HG02763 (cell line): ENCODE results near the gene IGFLR1.

Experiments
- ATAC-seq: cut with Tn5 transposase; IDR thresholded peaks from one replicate; pipeline ENCODE4 v1.9.1; 2021; ENCODE audit warnings: mild to moderate bottlenecking, moderate library complexity; ENCODE audit not compliant: unreplicated experiment

Gene IGFLR1

DNA sequence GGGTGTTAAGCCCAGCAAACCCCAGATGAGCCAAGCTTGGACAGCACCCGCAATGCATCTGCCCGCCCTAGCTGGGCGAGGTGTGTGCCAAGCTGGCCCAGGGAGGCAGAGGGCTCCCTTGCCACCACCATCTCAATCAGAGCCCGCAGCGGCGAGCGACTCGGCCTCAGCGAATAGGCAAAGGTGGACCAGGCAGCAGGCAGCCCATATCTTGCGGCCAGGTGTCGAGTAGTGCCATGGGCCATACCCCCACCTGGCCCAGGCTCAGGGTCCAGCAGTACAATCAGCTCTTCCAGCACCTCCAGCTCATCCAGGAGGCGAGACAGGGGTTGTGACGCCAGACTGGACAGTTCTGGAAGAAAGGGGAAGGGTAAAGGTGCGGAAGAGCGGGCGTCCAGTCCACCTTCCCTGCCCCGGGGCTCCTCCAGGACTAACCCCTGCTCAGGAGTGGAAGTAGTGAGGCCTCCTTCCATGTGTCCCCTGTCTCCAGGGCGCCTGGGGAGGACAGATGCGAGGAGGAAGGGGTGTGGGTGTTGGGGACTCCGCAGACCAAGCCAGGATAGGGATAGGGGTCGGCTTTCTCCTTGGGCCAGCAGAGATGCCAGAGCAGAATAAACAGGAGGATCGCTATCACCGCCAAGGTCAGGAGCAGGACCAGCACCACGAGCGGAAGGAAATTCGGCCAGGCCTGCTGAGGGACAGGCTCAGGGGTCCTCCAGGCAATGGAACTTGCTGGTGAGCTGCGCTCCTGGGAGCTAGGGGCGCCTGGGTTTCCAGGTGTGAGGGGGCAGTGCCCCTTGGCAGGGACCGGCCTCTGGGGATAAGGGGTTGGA lies 2.8 kb downstream of the IGFLR1 start:
- ATAC-seq, result no peak

DNA sequence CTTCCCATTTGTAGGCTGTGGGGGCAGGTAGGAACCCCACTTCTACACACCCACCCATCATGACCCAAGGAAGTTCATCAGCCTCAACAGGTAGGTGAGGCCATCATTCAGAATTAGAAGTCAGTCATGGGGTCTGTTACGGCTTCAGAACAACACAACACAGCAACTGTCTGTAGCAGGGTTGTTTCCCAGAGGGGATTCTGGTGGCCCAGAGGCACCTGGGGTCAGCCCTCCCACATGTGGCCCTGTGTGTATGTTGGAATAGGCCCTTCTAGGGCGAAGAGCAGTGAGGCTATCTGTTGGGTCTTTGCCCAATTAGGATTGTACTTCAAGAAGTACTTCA lies 3.4 kb downstream of the IGFLR1 start:
- no peak for ATAC-seq

DNA sequence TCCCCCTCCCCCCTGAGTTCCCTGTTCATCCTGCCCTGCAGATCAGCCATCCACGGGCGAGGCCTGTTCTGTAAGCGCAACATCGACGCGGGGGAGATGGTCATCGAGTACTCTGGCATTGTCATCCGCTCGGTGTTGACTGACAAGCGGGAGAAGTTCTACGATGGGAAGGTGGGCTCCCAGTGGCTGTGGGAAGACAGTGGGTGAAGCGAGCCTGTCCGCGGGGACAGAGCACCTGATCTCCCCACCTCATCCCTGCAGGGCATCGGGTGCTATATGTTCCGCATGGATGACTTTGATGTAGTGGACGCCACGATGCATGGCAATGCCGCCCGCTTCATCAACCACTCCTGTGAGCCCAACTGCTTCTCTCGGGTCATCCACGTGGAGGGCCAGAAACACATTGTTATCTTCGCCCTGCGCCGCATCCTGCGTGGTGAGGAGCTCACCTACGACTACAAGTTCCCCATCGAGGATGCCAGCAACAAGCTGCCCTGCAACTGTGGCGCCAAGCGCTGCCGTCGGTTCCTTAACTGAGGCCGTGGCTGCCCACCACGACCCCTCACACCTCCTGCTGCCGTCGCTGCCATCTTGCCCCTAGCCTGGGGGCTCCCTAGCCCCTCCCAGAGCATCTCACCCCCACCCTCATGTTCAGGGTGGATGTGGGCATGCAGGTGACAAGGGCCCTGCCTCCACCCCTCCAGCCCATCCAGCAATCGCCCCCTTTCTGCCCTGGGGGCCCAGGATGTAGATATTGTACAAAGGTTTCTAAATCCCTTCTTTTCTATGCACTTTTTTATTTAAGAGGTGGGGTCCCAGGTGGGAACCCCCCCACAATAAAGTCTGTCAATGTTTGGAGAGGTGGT lies 4.0 kb downstream of the IGFLR1 start:
- ATAC-seq, result no peak

DNA sequence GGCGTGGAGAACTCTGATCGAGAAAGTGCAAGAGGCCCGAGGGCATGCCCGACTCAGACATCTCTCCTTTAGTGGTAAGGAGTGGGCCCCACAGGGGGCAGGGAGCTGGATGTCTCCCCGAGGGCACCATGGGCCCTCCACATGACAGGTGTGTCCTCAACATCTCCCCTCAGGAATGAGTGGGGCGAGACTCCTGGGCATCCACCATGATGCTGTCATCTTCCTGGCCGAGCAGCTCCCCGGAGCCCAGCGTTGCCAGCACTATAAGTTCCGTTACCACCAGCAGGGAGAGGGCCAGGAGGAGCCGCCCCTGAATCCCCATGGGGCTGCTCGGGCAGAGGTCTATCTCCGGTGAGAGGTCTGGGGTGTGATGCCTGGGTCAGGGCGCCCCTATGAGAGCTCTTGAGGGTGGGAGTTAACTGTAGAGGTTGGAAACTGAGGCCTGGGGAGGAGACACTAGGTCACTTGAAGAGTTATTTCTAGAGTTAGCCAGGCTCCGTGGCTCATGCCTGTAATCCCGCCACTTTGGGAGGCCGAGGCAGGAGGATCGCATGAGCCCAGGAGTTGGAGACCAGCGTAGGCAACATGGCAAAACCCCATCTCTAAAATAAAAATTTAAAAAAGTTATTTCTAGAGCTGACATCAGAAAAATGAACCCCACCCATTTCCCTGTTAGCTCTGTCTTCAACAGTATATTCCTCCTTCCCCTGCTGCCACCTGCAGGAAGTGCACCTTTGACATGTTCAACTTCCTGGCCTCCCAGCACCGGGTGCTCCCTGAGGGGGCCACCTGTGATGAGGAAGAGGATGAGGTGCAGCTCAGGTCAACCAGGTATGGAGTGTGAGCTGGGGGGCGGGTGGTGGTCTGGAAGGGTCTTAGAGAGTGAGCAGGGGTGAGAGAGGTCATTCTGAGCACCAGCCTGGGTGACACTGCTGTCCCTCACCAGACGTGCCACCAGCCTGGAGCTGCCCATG lies 5.1 kb downstream of the IGFLR1 start:
- ATAC-seq, result no peak

DNA sequence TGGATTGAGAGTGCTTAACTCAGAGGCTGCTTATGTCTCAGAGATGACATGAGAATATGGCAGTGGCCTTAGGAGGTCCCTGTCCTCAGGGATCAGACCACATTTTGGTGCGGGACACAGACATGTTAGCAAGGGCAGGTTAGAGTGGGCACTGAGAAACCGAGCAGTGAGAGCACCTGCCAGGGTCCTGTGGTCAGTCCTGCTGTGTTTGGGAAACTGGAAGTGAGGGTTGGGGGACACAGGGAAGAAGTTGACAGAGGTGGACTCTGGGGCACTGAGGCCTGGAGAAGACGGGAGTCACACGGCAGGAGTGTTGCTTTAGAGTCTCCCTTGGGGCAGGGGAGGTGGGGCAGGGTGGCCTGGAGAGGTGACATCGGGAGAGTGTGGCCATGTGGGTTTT lies 7.4 kb downstream of the IGFLR1 start:
- no peak for ATAC-seq

DNA sequence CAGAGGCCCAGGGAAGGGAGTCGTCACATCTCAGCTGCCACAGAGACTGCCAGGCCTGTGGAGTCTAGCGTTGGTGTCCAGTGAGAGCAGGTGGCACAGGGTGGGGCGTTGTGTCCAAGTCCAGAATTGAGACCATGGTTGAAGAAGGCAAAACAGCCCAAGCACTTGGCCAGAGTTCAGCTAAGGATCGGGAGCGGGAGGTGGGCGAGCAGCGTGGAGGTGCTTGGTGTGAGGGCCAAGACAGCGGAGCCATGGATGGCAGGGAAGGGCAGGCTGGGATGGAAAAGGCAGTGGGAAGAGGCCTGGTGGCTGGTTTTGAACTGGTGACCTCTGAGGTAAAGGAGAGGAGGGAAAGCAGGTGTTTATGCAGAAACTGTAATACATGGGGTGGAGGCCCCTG lies 8.0 kb downstream of the IGFLR1 start:
- ATAC-seq, result no peak

DNA sequence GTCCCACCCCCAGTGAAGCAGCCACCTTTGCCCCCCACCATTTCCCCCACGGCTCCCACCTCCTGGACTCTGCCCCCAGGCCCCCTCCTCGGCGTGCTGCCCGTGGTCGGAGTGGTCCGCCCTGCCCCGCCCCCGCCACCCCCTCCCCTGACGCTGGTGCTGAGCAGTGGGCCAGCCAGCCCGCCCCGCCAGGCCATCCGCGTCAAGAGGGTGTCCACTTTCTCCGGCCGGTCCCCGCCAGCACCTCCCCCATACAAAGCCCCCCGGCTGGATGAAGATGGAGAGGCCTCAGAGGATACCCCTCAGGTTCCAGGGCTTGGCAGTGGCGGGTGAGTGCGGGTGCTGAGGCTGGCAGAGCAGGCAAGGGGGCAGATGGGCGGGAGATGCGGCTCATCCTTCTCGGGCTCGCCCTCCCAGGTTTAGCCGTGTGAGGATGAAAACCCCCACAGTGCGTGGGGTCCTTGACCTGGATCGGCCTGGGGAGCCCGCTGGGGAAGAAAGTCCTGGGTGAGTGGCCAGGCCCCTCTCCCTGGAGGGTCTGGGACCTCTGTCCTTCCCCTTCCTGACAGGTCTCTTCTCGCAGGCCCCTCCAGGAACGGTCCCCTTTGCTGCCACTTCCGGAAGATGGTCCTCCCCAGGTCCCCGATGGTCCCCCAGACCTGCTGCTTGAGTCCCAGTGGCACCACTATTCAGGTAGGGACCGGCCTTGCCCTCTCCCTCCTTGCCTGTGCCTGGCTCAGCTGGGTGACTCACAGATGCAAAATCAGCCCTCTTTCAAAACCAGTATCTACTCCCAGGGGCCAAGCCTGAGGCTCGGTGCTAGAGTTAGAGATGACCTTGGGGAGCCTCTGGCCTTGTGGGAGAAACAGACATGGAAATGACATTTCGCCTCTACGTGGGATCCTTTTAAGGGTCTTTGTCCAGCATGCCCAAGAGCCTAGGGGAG lies 8.8 kb downstream of the IGFLR1 start:
- no peak for ATAC-seq

DNA sequence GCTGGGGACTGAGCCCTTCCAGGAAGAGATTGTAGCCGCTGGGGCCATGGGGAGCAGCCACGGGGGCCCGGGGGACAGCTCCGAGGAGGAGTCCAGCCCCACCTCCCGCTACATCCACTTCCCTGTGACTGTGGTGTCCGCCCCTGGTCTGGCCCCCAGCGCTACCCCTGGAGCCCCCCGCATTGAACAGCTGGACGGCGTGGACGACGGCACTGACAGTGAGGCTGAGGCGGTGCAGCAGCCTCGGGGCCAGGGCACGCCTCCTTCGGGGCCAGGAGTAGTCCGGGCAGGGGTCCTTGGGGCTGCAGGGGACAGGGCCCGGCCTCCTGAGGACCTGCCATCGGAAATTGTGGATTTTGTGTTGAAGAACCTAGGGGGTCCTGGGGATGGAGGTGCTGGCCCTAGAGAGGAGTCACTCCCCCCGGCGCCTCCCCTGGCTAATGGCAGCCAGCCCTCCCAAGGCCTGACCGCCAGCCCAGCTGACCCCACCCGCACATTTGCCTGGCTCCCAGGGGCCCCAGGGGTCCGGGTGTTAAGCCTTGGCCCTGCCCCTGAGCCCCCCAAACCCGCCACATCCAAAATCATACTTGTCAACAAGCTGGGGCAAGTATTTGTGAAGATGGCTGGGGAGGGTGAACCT lies 9.6 kb downstream of the IGFLR1 start:
- ATAC-seq, result no peak

DNA sequence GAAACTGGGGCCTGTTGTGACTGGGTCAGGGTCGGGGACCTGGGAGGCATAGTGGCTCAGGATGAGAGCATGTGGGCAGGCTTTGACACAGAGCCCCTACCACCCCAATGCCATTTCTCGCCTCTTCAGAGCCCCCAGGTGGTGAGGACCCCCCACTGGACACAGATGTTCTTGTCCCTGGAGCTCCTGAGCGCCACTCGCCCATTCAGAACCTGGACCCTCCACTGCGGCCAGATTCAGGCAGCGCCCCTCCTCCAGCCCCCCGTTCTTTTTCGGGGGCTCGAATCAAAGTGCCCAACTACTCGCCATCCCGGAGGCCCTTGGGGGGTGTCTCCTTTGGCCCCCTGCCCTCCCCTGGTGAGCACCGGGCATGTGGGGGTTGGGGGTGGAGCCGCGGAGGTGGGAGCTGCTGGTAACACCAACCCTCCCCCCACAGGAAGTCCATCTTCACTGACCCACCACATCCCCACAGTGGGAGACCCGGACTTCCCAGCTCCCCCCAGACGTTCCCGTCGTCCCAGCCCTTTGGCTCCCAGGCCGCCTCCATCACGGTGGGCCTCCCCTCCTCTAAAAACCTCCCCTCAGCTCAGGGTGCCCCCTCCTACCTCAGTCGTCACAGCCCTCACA lies 10.4 kb downstream of the IGFLR1 start:
- no peak for ATAC-seq

DNA sequence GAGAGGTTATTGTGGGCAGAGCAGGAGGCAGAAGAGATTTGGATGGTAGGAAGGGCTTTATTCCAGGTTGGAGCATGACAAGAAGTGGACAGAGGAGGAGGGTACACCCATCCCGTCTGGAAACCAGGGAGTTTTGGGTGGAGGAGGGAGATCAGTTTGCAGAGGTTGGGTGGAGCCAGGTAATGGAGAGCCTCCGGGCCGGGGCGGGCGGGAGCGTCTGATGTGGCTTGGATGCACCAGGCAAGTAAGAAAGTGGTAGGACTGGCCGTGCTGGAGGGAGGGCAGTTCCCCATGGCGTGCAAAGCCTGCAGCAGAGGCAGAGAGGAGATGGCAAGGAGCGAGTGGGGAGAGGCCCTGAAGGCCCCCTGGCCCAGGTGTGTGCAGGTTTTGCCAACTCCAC lies 10.9 kb downstream of the IGFLR1 start:
- ATAC-seq, result no peak

DNA sequence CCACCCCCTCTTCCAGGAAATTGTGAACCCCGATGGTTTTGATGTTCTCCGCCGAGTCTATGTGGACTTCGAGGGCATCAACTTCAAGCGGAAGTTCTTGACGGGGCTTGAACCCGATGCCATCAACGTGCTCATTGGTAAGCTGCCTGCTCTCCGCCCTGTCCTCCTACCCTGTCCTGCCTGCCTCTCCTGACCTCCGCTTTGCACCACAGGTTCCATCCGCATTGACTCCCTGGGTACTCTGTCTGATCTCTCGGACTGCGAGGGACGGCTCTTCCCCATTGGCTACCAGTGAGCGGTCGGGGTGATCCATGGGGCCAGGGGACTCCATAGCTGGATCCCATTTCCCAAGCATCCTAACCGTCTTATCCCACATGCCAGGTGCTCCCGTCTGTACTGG lies 11.9 kb downstream of the IGFLR1 start:
- no peak for ATAC-seq

DNA sequence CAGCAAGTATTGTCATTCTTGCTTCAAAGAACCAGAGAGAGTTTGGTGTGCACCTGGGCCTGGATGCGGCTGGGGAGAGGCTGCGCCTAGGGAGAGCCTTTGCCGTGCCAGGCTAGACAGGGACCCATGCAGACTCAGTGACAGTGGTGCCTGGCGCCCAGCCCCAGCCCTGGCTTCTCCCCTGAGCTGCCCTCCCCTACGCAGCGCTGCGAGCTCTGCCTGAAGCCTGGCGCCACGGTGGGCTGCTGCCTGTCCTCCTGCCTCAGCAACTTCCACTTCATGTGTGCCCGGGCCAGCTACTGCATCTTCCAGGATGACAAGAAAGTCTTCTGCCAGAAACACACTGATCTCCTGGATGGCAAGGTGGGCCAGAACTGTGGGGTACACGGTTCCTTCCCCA lies 12.5 kb downstream of the IGFLR1 start:
- no peak for ATAC-seq

DNA sequence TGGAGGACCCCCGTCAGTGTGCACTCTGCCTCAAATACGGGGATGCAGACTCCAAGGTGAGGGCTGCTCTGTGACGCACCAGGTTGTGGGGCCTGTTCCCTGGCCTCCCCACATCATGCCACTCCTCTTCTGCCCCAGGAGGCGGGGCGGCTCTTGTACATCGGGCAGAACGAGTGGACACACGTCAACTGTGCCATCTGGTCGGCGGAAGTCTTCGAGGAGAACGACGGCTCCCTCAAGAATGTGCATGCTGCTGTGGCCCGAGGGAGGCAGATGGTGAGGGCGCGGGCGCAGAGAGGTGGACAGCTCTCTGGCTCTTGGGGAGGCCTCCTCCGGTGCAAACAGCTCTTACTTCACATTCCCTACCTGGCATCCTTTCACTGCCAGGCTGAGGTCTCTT lies 13.2 kb downstream of the IGFLR1 start:
- no peak for ATAC-seq

DNA sequence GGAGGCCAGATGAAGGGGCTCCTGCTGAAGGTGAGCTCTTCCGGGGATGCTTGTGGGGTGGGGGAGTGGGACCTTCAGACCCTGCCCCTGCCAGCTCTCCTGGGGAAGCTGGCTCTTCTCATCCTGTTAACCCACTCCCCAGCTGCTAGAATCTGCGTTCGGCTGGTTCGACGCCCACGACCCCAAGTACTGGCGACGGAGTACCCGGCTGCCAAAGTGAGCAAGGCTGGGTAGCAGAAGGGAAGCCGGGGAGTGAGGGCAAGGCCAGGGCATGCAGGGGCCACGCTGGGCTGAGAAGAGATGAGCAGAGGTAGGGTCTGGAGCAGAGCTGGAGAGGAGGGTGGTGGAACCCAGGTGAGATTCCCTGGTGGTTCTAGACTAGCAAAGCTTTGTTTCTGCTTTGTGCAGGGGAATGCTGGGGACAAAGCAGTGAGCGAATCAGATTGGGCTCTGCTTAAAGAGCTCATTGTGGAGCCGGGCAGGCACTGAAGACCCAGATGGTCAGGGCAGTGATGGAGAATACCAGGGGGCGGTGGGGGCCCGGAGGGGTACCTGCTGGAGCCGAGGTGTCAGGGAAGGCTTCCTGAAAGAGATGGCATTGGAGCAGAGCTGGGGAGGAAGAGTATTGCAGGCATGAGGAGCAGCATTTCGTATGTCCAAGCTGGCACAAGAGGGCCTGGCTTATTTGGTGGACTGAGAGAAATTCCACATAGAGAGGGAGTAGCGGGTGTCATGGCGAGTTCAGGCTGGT lies 14.1 kb downstream of the IGFLR1 start:
- ATAC-seq, result no peak

DNA sequence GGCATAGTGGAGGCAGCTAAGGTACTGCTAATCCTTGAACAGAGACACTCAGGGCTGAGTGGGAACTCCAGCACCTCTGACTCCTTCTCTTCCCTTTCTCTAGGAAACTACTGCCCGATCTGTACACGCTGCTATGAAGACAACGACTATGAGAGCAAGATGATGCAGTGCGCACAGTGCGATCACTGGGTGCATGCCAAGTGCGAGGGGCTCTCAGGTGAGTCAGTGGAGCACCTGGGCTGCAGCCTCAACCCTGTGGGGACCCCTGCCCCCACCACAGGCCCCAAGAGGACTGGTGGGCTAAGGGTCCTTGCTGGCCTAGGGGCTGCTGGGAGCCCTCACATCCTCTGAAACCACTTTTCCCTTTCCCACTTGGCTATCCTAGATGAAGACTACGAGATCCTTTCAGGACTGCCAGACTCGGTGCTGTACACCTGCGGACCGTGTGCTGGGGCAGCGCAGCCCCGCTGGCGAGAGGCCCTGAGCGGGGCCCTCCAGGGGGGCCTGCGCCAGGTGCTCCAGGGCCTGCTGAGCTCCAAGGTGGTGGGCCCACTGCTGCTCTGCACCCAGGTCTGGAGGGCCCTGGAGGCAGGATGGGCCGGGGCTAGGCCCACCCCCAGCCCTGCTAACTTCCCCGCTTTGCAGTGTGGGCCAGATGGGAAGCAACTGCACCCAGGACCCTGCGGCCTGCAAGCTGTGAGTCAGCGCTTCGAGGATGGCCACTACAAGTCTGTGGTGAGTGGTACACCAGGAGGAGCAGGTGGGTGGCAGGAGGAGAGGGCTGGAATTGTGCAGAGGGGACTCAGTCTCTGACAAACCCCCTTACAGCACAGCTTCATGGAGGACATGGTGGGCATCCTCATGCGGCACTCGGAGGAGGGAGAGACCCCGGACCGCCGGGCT lies 14.9 kb downstream of the IGFLR1 start:
- ATAC-seq, result no peak

DNA sequence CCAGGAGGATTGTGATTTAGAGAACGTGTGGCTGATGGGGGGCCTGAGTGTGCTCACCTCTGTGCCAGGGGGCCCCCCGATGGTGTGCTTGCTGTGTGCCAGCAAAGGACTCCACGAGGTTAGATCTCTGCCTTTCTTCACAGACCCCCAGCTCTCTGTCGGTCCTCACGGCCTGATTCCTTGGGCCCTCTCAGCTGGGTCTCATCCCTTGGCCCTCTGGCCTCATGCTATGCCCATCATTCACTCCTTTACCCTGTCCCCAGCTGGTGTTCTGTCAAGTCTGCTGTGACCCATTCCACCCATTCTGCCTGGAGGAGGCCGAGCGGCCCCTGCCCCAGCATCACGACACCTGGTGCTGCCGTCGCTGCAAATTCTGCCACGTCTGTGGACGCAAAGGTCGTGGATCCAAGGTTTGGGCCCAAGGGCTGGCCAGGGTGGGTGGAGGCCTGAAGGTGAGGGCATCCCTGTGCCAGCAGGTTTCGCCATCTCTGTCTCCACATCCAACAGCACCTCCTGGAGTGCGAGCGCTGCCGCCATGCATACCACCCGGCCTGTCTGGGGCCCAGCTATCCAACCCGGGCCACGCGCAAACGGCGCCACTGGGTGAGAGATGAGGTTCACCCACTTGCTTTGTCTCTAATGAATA lies 16.9 kb downstream of the IGFLR1 start:
- ATAC-seq, result no peak

DNA sequence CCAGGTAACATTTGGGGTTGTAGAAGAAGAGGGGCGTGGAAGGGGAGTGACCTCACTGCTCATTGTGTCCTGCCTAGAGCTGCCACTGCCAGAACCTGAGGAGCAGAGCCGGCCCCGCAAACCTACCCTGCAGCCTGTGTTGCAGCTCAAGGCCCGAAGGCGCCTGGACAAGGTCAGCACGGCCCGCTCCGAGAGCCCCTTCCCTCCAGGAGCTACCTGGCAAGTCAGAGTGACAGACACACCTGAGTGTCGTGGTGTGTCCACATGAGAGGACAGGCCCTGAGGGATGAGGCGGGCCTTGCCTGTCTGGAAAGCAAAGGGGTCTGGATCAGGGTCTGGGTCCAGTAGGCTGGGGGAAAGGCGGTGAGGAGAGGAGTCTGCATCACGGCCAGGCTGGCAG lies 17.7 kb downstream of the IGFLR1 start:
- no peak for ATAC-seq
